ENCODE results near the gene TMOD2.

DNA sequence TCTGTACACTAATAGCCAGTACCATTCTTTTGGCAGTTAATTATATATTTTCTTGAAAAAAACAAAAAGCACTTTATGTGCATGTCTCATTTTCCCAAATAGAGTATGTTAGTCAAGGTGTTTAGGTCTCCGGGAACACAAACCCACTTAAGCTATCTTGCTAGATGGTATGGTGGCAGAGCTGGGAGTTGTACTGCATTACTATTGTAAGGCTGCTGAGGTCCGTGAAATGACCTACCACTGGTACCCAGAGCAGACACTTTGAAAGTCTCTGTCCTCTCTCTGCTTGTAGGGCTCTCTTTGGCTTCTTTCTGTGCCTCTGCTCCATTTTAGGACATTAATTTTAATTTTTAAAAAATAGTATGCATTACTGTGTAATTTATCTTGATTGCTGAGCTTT is 86.9 kb downstream of the TMOD2 start:
- TF ChIP-seq, protein P1, sequence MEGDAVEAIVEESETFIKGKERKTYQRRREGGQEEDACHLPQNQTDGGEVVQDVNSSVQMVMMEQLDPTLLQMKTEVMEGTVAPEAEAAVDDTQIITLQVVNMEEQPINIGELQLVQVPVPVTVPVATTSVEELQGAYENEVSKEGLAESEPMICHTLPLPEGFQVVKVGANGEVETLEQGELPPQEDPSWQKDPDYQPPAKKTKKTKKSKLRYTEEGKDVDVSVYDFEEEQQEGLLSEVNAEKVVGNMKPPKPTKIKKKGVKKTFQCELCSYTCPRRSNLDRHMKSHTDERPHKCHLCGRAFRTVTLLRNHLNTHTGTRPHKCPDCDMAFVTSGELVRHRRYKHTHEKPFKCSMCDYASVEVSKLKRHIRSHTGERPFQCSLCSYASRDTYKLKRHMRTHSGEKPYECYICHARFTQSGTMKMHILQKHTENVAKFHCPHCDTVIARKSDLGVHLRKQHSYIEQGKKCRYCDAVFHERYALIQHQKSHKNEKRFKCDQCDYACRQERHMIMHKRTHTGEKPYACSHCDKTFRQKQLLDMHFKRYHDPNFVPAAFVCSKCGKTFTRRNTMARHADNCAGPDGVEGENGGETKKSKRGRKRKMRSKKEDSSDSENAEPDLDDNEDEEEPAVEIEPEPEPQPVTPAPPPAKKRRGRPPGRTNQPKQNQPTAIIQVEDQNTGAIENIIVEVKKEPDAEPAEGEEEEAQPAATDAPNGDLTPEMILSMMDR (IDR thresholded peaks at IDR 0.05; ENCODE audit: insufficient read depth, low read depth, low read length) = no peak
- TF ChIP-seq EZH2 (IDR thresholded peaks at IDR 0.05; ENCODE audit: insufficient read depth, low read length) = no peak

Measured in astrocyte (in vitro differentiated cells and primary cell).